Anterior cingulate cortex (tissue), 58 donors: Measurements from ENCODE around the gene ARNT2.
A peak's percentile ranks its signal among the peaks of the same experiment; 100 is the strongest.

Source experiments
- DNase-seq, 58 donors: peaks; one replicate each; lab custom pipeline; 2025; lab: John Stamatoyannopoulos, UW

Gene ARNT2

DNA sequence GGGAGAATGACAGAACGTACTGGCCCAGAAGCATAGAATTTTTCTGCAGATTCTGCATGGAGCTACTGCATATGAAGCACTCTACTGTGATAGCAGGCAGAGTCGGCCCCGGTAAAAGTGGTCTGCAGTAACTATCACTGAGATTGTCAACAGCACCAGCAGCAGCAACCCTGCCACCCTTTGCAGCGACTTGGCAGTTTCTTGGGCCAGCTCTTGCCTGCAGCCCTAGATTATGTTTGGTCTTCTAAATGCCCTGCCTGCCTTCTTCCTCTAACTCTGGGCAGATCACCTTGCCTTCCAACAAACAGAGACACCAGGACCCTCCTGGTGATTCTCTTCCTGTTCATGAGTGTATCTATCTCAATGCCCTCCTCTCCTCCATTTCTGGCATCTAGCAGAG lies 161.8 kb downstream of the ARNT2 start:
- DNase-seq: no peak

DNA sequence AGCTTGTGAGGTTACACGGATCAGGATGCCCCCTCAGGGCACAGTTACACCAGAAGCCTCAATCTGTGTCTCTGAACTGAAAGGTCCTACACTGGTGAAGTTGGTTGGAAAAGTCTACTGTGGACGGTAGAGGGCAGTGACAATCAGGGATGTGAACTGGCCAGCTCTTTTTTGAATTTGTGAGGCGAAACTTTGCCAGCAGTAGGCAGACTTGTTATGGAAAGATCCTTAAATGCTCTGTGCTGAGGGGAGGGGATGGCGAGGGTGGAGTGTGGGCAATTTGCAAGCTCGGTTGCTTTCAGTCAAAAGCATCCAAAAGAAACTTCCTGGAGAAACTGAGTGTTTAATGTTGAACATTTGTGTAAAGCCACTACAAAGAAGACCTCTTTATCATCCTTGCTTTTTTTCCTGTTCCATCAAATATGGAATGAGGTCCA lies 163.6 kb downstream of the ARNT2 start:
- DNase-seq: peak in 47 of 58 donors; percentile 12 to 86 (median 47)

DNA sequence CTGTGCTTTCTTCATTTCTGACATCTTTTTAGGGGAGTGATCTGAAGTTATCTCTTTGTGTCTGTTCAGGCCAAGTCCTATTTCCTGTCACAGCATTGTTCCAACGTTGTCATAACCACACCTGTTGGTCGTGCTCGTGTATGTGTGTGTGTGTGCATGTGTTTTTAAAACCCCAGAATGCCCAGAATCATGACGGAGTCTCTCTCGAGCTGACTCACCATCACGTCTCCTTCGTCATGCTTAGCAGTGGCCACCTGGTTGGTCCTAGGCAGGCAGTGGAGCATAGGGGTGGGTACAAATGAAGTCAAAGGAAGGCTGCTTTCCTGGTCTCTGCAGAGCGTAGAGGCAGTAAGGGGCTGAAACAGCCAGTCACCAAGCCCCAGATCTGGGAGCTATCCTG lies 164.1 kb downstream of the ARNT2 start:
- DNase-seq: peak in 2 of 58 donors; percentile 16 to 26

DNA sequence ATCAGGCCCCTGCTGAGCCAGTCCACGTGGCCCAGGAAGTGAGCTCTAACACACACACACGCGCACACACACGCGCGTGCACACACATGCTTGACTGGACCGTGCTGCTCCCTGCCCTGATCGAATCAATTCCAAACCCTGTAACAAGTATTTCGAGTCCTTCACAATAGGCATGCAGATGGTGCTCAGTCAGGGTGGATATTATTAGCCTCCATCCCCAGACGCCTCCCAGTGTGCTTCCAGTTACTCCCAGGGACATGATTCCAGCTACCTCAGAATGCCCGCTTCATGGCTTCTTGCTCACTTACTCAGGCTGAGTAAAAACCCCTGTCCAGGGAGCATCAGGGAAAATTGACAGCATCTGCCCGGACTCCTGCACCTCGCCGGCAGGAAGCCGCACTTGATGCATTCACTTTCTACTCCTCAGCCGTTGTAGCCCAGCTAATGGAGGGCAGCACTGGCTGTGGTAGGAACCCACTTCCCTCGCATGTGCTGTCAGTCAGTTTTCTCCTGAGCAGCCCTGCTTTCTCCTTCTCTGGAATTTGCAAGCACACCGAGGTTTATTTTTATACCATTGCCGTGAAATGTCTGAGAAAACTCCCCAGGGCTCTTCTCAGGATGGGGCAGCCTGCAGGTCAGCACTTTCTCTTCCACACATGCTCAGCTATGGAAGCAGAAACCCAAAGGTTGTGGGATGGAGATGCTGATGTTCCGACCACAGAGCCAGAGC lies 164.9 kb downstream of the ARNT2 start:
- no peak for DNase-seq

DNA sequence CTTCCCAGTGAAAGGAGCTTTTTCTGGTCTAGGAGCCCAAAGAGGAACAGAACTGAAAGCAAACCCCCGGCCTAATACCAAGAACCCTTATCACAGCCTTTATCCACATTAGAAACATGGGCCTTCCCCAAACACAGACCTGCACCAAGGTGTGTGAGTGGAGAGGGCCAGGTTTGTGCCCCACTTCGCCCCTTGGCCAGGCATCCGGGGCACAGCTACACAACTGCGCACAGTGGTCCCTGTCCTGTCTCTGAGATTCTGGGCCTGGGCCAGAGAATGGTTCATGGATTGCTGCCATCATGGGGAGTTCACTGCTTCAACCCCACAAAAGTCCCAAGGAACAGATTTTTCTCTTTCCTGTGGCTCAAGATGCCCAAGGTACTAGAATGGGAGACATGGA lies 165.5 kb downstream of the ARNT2 start:
- no peak for DNase-seq

DNA sequence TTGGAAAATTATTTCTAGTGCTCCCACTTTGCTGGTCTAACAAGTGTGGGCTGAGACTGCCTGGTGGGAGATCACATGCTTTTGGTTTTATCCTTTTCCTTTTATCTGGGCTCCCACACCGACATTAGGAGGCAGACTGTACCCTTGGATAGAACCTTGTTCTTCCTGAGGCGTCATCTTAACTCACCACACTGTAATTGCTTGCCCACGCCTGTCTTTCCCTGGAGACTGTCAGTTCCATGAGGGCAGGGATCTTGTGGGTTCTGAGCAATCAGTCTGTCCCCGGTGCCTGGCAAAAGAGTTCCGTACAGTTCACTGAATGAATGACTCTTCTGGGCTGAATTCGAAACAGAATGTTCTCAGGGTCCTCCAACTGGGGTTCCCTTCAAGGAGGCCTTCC lies 166.4 kb downstream of the ARNT2 start:
- DNase-seq: no peak

DNA sequence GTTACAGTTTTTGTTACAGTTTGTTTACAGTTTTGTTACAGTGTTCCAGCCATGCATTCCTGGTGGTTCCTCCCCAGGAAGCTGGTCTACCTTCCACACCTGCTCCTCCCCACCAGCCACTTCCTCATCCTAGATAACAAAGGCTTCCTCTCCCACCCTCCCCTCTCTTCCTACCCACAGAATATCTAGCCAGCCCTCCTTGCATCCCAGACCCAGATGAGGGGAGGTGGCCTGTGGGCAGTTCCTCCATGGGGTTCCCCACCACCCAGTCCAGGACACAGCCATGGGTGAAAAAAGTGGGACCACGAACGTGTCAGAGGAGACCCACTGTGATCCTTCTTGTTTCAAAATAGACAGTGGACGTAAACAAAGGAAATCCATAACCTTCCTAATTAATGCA lies 168.2 kb downstream of the ARNT2 start:
- no peak for DNase-seq

DNA sequence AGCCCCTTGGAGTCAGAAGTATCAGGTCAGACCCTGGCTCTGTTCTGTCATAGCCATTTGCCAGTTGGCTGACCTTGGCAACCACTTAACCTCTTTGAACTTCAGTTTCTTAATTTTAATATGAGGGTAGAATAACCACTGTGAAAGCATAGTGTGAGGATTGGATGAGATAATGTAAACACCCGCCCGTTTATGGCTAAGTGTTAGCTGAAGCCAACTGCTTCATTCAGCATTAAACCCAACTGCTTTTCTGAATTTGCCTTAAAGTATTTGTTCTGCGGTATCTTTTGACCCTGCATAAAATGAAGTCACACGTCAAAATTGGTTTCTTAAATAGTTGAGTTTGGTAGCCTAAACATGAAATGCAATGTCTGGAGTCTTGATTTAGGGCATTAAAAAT lies 169.4 kb downstream of the ARNT2 start:
- DNase-seq: no peak

DNA sequence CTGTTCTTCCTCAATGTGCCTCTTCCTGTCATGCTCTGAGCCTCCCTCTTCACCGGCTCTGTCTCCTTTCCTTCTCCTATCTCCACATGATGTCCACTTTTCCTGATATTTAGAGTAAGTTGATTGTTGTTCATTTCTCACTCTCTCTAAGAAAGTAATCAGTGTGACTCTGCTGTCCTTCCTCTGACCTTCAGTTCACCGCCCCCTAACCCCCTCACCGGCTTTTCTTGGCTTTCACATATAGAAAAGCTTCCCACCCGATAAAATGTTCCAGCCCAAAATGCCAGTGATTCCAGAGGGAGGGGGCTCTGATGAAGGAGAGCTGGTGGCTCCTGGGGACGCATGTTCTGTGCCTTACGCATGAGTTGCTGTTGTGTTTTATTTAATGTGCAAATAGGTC lies 170.4 kb downstream of the ARNT2 start:
- no peak for DNase-seq

DNA sequence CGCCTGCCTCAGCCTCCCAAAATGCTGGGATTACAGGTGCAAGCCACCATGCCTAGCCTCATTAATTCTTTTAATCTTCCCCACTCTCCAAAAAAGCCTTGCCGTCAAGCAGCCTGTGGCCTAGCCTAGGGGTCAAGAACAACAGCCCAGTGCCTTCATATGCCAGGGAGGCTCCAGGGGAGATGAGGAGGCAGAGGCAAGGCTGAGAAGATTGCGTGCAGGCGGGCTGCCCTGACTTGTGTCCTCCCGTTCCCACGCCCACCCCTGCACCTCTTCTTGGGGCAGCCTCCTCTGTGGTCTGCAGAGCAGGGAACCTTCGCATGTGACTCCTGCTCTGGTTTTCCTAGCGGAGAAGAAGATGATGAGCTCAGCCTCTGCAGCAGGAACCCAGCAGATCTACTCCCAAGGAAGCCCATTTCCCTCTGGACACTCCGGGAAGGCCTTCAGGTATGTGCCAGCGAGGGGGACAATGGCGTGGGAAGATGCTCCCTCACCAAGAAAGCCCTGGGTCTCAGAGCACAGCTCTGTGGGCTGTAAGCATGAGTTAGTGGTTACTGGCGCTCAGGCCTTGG lies 172.4 kb downstream of the ARNT2 start:
- DNase-seq: no peak

DNA sequence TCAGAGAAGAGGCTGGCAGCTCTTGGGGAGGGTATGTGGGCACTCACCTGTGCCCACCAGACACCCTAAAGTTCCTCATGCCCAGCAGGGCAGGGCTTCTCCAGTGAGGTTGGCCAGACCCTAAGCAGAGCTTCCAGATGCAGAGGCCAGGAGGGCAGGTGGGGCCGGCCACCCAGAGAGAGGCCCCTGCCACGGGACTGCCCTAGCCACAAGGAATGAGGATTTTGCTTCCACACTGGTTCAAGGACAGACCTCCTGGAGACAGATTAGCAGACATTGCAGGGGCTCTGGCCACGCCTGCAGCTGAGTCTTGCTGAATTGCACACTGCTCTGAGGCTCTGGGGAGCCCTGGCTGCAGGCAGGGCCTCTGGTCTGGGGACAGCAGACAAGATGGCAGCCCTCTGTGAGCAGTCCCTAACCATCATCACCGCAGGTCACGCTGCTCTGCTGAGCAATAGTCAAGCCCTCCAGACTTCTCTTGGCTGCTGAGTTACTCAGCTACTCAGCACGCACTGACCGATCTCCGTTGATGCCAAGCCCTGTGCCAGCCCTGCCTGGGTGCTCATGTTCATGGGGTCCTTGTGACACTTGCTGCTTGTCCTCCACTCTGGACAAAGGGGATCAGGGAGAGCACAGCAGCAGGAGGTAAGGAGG lies 173.5 kb downstream of the ARNT2 start:
- no peak for DNase-seq

DNA sequence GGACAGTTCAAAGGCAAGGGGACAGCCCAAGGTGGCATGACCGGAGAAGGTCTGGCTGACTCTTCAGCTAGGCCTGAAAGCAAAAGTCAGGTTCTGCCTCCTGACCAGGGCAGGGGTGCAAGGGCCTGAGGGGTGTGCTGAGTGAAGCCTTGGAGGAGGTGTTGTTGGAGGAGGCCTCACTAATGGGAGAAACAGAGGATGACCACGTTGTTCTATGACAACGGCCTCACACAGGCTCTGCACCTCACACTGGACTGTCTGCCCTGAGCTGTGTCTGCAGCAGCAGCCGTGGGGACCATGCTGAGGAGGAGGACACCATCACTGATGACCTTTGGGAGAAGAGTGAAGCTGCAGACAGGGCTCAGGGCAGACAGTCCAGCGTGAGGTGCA lies 174.0 kb downstream of the ARNT2 start:
- DNase-seq: no peak

DNA sequence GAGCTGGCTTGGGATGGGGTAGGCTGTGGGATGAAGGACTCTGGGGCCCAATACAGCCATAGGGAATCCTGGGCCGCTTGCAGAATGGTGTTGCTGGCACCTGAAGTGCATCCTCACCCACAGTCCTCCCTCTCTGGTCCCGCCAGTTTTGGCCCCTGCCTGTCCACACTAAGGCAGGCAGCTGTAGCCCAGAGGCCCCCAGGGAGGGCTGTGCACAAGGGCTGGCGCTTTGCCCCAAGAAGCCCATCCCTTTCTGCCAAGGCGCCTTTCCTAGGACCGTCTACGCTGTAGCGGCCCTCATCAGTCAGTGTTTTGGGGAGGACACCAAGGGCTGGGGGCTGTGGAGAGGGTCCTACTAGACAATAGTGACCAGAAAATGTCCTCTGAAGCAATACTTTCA lies 174.7 kb downstream of the ARNT2 start:
- DNase-seq: no peak

DNA sequence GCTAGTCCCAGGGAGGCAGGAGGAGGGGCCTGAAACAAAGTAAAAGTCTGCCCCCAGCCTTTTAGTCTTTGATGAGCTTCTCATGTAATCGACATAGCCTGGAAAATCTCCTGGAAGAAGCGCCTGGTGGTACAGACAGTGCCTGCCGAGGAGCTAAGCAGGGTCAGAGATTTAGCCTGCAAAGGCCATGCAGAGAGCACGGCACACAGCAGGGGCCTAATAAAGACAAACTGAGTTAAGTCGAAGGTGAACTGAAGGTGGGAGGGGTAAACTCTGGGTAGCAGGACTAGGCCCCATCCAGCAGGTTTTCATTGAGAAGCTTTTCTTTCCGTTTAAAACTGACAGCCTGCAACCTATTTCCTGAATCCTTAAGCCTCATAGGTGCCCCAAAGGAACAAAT lies 175.4 kb downstream of the ARNT2 start:
- DNase-seq: no peak

DNA sequence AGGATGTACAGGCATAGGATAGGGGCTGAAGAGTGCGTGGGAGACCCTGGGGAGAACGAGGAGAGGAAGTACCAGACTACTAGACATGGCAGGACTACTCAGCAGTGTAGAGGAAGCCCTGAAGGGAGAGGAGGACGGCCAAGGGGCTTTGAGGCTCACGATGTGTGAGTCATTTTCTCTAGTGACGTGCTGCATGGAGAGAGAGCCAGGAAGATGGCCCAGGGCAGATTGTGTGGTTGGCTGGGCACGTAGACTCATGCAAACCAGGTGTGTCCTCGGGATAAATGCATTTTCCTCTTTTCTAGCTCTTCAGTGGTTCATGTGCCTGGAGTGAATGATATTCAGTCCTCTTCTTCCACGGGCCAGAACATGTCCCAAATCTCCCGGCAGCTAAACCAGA lies 175.9 kb downstream of the ARNT2 start:
- DNase-seq: no peak

DNA sequence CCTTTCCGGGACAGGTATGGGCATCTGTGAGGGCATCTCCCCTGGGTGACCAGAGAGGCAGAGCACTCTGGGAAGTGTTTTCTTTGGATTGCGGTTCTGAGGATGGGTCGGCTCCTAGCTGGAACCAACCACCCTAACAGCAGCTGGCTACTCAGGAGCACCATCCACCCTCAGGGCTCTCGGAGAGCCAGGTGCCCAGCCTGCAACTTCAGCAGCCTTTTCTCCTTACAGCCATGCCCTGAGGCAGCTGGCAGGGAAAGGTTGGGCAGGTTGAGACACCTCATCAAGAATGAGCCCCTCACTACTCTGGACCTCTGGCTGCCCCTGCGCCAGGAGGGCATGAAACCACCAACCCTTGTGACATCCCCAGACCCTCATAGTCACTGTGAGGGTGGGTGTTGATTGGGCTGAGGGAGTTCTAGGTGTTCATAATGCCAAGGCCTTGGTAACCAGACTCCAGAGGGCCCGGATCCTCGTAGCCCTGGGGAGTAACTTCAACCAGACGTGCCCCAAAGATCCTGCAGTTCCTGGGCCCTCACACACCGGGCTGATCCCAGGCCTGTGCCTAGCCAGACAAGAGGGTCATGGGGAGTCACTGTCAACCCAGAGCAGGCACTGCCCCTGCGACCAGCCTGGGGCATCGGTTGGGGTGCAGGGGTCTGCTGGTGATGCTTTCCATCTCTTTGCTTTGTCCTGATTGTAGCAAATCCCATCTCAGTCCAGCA lies 176.5 kb downstream of the ARNT2 start:
- no peak for DNase-seq

DNA sequence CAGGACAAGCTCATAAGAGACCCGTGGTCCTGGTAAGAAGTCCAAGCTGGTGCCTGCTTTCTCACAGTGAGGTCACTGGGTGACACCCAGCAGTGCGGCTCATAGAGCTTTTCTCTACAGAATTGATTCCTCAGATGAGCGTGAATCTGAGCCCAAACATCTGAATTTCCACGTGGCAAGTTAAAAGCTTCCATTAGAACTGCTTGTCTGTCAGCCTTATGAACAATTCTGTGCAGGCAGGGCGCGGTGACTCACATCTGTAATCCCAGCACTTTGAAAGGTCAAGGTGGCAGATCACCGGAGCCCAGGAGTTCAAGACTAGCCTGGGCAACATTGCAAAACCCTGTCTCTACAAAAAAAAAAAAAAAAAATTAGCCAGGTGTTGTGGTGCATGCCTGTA lies 177.8 kb downstream of the ARNT2 start:
- no peak for DNase-seq

DNA sequence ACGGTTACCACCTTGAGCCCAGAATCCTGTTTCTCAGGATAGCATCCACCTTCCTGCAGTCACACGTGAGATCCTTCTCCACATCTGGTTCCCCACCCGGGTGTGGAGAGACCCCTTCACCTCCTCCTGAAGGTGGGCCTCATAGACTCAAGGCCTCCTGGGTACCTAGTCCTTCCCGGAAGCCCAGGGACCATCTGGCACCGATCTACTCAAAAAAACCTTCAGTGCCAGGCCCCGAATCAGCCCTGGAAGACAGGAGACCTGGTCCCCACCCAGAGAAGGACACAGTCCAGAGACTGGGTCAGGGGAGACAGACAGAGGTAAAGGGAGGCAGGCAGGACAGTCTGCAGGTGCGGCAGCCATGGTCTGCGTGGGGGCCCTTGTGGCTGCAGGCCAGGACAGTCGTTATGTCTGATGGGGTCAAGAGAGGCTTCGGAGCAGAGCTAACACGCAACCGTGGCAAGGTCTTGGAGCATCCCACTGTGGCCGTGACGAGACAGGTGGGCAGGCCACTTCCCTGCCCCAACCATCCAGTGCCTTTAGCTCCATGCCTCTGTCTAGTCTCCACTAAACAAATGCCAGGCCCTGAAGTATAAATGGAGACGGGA lies 178.7 kb downstream of the ARNT2 start:
- DNase-seq: no peak

DNA sequence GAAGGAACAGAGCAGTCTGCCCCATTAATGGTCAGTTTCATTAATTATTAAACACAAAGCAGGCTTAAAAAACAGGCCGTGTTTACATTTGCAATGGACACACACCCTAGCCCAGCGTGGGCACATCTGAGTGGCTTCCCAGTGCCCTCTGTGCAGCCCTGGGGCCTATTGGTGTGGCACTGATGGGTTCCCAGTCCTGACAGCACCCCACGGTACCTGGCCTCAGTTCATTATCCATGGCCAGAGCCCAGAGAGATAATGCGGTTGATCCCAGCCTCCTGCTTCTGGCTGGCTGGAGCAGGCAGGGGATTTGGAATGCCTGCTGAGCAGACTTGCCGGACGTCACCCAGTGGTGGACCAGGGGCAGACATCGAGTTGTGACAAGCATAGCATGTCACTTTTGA lies 180.4 kb downstream of the ARNT2 start:
- DNase-seq: no peak

DNA sequence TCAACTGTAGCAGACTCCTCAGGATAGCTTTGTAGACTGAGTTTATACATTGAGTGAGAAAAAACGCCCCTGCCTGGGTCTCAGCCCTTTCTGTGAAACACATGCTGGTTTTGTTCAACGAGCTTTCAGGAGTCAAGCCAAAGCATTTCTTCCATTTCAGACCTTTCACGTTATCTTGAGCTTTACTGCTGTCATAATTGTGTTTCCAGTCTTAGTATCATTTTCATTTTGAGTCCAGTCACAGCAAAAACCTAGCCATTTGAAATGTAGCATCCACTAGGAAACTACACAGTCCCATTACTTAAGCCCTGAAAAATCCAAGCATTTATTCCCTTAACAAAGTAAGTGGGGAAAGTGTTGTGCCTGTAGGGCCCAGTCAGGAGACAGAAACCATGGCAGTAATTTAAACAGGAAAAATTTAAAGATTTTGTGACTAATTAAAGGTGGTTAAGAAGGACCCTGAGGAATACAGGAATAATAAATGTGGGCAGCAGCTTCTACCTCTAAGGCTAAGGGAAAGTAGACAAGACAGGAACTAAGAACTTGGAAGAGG lies 180.9 kb downstream of the ARNT2 start:
- no peak for DNase-seq

DNA sequence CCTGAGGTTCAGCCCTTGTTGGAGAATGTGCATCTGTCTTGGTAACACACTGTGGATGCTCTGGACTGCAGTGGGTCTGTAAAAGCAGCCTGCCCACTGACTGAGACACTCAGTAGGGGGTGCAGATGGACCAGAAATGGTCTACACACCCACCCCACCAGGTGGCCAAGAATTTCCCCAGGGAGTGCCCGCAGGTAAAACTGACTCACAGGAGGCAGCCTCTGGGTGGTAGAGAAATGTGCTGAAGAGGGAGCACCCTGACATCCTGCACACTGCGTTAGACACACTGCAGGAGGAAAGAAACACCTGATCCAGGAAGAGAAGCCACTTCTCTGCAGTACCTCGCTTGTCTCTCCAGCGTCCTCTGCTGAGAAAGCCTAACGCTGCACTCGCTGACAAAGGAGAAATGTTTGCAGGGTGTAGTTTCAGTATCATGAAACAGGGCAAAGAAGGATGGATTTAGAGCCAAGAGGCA lies 181.4 kb downstream of the ARNT2 start:
- DNase-seq: no peak
